Subcutaneous abdominal adipose tissue (tissue), 5 donors: Measurements from ENCODE around the gene LRBA.

Source experiments
- H3K27ac ChIP-seq: one replicate; pipeline ENCODE4 v1.7.0; 2013; ENCODE audit warnings: low read depth, mild to moderate bottlenecking, inconsistent platforms, low read length, moderate library complexity
- H3K27me3 ChIP-seq, 5 donors: one replicate each; pipeline ENCODE4 v1.7.0; 2013; ENCODE audit warnings: low read length in 5 of 5, inconsistent platforms in 1 of 5; ENCODE audit not compliant: control insufficient read depth in 5 of 5, insufficient read depth in 4 of 5
- H3K36me3 ChIP-seq, 5 donors: one replicate each; pipeline ENCODE4 v1.7.0; 2013; ENCODE audit warnings: low read length in 5 of 5; ENCODE audit not compliant: control insufficient read depth in 5 of 5, insufficient read depth in 5 of 5
- H3K4me1 ChIP-seq, 5 donors: one replicate each; pipeline ENCODE4 v1.7.0; 2013; ENCODE audit warnings: low read length in 5 of 5, mild to moderate bottlenecking in 3 of 5, moderate library complexity in 1 of 5; ENCODE audit not compliant: control insufficient read depth in 5 of 5, insufficient read depth in 5 of 5
- H3K4me3 ChIP-seq, 5 donors: one replicate each; pipeline ENCODE4 v1.7.0; 2013; ENCODE audit warnings: low read length in 5 of 5, low read depth in 1 of 5
- H3K9ac ChIP-seq, 5 donors: one replicate each; pipeline ENCODE4 v1.7.0; 2013; ENCODE audit warnings: low read length in 5 of 5, mild to moderate bottlenecking in 4 of 5, moderate library complexity in 3 of 5
- H3K9me3 ChIP-seq, 5 donors: one replicate each; pipeline ENCODE4 v1.7.0; 2013; ENCODE audit warnings: low read length in 5 of 5; ENCODE audit not compliant: control insufficient read depth in 5 of 5
- donor health status: healthy.
- donor health status: healthy.
- donor health status: healthy.
- donor health status: healthy.
- donor health status: healthy.

Gene LRBA

DNA sequence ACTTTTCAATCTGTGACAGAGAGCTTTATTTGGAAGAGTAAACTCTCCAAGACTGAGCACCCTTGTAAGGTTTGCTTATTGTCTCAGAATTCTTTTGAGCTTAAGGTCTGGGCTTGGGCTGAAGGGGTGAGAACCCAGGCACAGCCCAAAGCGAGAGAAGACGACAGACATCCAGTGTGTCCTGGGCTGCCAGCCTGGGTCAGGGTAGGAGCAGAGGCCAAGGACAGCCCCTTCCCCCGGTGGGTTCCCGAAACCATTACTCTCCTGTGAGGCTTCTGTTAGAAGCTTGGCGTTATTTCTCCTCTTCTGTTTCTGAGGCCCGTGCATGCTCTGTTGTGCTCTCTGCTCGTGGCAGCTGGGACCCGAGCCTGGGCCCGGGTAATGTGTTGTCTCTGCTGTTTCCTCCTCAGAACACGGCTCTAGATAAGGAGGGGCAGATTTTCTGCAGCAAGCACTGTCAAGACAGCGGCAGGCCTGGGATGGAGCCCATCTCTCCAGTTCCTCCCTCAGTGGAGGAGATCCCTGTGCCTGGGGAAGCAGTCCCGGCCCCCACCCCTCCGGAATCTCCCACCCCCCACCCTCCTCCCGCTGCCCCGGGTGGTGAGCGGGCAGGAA is 759.4 kb downstream of the LRBA start:
- H3K9me3 ChIP-seq, result no peaks in the 10 kb centered on the region
- peaks cover 0 to 17% (median 5%) of the 10 kb centered on the region in 5 donors for H3K36me3 ChIP-seq
- no peak overlapping the region for H3K4me3 ChIP-seq
- H3K27ac ChIP-seq, result no peak overlapping the region
- H3K9ac ChIP-seq, result no peak overlapping the region
- peaks cover 0 to 8% (median 0%) of the 10 kb centered on the region in 5 donors for H3K4me1 ChIP-seq
- H3K27me3 ChIP-seq, result no peaks in the 10 kb centered on the region

DNA sequence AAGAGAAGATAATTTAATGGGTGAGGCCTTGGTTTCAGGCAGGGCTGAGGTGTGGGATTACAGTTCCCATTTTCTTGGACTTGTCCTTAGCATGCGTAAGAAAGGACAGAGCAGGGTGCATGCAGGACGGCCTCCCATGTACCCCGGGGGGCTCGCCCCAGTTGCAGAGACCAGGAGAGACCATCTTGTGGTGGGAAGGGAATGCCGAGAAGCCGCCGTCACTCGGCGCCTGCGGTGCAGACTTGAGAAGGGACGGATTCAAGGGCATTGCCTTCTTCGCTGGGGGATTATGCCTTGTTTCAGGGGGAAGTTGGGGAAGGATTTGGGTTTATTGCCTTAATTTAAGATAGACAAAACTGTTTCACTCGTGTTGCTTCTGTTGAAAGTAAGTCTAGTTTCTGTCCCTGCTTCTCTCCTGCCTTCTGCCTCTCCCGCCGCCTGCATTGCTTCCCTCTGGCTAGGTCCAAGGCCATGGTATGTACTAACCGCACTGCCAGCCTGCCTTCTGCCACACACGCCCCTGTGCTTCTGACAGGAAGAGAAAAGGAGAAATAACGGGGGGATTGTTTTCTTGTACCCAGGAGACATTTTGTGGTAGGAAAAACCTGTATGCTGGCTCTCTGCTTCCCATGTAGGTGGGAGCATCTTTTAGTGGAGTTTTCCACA is 761.0 kb downstream of the LRBA start:
- H3K27me3 ChIP-seq, result no peaks in the 10 kb centered on the region
- no peak overlapping the region for H3K9ac ChIP-seq
- no peaks in the 10 kb centered on the region for H3K9me3 ChIP-seq
- H3K36me3 ChIP-seq, result peaks cover 0 to 26% (median 7%) of the 10 kb centered on the region in 5 donors
- H3K27ac ChIP-seq, result no peak overlapping the region
- H3K4me1 ChIP-seq, result peaks cover 0 to 8% (median 0%) of the 10 kb centered on the region in 5 donors
- H3K4me3 ChIP-seq, result no peak overlapping the region

DNA sequence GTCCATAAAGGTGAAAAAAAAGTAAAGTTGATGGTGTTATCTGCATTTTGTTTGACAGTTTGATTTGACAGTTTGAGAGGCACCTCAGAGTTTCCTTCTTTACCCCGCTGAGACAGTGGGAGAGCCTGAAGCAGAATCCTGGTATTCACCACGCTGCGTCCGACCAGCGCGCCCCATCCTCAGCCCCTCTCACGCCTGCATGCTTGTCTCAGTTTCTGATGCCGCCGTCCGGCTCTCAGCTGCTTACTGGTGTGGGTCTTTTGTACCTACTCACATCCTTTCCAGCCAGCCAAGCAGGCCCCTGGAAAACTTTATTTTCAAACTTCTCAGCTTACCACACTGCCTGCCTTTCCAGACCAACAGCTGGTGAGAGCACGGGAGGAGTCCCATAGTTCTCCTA is 761.7 kb downstream of the LRBA start:
- no peaks in the 10 kb centered on the region for H3K9me3 ChIP-seq
- no peaks in the 10 kb centered on the region for H3K27me3 ChIP-seq
- no peak overlapping the region for H3K4me3 ChIP-seq
- peaks cover 0 to 8% (median 0%) of the 10 kb centered on the region in 5 donors for H3K4me1 ChIP-seq
- no peak overlapping the region for H3K27ac ChIP-seq
- no peak overlapping the region for H3K9ac ChIP-seq
- peaks cover 0 to 29% (median 10%) of the 10 kb centered on the region in 5 donors for H3K36me3 ChIP-seq

DNA sequence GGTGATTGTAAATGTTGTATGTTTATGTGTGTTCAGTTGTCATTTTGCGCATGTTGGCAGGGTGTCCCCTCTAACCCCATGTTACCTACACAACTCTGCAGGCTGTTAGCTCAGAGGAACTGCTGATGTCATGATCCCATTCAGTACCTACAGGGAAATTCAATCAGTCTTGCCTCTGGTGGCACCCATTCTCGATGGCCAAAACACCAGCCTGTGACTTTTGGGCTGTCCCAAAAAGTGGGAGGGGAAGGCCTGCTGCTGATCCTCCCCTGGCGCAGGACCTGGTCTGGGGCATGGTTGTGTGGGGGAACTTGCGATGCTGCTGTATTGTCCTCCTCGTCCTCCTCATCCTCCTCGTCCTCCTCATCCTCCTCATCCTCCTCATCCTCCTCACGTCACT is 762.3 kb downstream of the LRBA start:
- Histone ChIP-seq H3K4me3 (no peak overlapping the region), H3K27ac (no peak overlapping the region), H3K4me1 (peaks cover 0 to 8% (median 0%) of the 10 kb centered on the region in 5 donors), H3K9me3 (no peaks in the 10 kb centered on the region), H3K36me3 (peaks cover 3 to 33% (median 16%) of the 10 kb centered on the region in 5 donors), H3K9ac (no peak overlapping the region), H3K27me3 (no peaks in the 10 kb centered on the region)

DNA sequence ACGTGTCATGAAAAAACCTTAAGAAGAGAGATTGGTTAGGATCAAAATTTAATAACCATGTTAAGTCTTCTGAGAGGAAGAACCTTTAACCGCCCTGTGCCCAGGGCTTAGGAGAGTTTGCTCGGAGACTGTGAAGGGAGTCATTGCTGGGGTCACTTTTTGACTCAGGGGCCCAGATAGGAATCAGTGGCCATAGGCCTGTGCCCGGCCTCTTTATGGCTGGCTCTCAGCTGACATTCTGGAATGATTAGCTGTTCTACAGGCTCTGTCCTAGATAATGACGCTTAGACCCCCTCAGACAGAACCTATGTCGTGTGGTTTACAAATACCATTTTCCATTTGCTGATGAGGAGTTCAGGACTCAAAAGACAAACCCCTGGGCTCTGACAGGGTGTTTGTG is 762.8 kb downstream of the LRBA start:
- no peaks in the 10 kb centered on the region for H3K27me3 ChIP-seq
- H3K9ac ChIP-seq, result no peak overlapping the region
- no peak overlapping the region for H3K27ac ChIP-seq
- H3K36me3 ChIP-seq, result peaks cover 3 to 32% (median 17%) of the 10 kb centered on the region in 5 donors
- peaks cover 0 to 8% (median 0%) of the 10 kb centered on the region in 5 donors for H3K4me1 ChIP-seq
- no peaks in the 10 kb centered on the region for H3K9me3 ChIP-seq
- H3K4me3 ChIP-seq, result no peak overlapping the region

DNA sequence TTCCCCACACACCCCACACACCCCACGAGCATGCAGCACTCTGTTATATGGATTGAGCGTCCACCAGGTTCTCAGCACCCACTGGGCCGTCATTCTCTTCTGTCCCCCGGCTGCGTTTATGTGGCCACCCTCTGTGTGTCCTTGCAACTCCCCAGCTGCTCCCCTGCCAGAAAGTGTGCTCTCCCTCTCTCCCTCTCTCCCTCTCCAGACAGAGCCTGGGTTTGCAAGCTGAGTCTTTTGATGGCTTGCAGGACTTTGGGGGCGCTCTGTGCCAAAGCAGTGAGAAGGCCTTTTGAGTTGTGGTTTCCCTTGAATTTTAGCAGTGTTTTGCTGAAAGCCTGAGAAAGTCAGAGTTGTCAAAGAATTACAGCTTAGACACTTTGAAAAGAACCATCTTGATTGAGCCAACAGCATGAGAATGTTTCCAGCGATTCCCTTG is 763.3 kb downstream of the LRBA start:
- H3K9ac ChIP-seq, result no peak overlapping the region
- H3K4me3 ChIP-seq, result no peak overlapping the region
- no peaks in the 10 kb centered on the region for H3K27me3 ChIP-seq
- H3K36me3 ChIP-seq, result peaks cover 3 to 29% (median 17%) of the 10 kb centered on the region in 5 donors
- no peaks in the 10 kb centered on the region for H3K9me3 ChIP-seq
- H3K4me1 ChIP-seq, result peaks cover 0 to 8% (median 0%) of the 10 kb centered on the region in 5 donors
- H3K27ac ChIP-seq, result no peak overlapping the region

DNA sequence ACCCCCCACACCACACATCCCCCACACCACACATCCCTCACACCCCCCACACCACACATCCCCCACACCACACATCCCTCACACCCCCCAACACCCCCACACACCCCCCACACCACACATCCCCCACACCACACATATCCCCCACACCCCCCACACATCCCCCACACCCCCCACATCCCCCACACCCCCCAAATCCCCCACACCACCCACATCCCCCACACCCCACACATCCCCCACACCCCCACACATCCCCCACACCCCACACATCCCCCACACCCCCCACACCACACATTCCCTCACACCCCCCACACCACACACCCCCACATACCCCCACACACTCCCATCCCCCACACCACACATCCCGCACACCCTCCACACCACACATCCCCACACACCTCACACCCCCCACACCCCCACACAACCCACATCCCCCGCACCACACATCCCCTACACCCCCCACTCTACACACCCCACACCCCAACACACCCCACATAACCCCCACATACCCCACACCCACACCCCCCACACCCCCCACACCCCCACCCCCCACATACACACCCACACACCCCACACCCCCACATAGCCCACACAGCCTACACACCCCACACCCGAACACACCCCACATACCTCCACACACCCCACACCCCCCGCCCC is 764.0 kb downstream of the LRBA start:
- no peak overlapping the region for H3K4me3 ChIP-seq
- H3K9ac ChIP-seq, result no peak overlapping the region
- peaks cover 0 to 8% (median 0%) of the 10 kb centered on the region in 5 donors for H3K4me1 ChIP-seq
- H3K36me3 ChIP-seq, result peaks cover 3 to 27% (median 17%) of the 10 kb centered on the region in 5 donors
- H3K27me3 ChIP-seq, result no peaks in the 10 kb centered on the region
- H3K27ac ChIP-seq, result no peak overlapping the region
- H3K9me3 ChIP-seq, result no peaks in the 10 kb centered on the region

DNA sequence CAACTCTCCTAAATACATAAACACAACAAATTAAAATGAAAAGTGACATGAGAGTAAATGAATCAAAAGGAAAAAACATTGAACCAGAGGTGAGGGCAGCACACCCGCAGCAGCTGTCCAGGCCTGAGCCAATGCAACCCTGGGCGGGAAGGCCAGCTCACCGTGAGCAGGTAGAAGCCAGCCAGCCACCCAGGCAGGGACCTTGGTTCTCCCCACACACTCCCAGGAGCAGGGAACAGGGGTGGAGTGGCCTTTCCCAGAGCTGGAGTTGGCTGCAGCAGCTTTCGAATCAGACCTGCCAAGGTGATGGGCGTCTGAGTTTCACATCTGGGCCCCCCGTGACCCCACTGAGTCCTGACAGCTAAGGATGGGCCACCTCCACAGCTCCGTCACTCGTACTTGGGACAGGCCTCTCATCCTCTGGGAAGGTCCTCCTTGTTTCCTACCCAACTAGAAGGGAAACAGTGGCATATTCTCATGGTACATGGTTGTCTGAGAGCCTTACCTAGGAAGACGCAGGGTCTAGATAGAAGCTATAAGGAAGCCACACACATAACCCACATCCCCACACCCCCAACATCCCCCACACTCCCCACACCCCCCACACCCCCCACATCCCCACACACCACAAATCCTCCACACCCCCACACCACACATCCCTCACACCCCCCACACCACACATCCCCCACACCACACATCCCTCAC is 764.6 kb downstream of the LRBA start:
- Histone ChIP-seq H3K27ac (no peak overlapping the region), H3K9me3 (no peaks in the 10 kb centered on the region), H3K36me3 (peaks cover 3 to 27% (median 17%) of the 10 kb centered on the region in 5 donors), H3K4me1 (peaks cover 0 to 8% (median 0%) of the 10 kb centered on the region in 5 donors), H3K9ac (no peak overlapping the region), H3K27me3 (no peaks in the 10 kb centered on the region), H3K4me3 (no peak overlapping the region)

DNA sequence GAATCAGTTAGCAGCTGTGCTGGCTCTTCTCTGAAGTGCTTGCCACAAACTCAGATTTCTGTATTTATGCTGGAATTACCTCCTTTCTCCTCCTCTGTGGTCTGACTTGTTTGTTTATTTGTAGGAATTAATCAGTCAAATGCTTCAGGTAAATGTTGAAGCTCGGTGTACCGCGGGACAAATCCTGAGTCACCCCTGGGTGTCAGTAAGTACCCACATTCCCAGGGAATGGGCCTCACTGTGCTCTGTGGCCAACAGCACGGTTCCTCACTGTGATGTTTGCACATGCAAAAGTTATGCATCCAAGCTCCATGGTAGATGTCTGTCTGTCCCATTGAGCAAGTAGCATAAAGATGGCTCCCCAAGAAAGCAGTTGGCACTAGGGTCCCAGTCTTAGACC is 766.9 kb downstream of the LRBA start:
- H3K27ac ChIP-seq, result no peak overlapping the region
- no peaks in the 10 kb centered on the region for H3K4me1 ChIP-seq
- H3K36me3 ChIP-seq, result peaks cover 3 to 21% (median 14%) of the 10 kb centered on the region in 5 donors

More for the DNA sequence above, 766.9 kb downstream of the LRBA start:
- Histone ChIP-seq H3K9ac (no peak overlapping the region), H3K9me3 (no peaks in the 10 kb centered on the region), H3K4me3 (no peak overlapping the region), H3K27me3 (no peaks in the 10 kb centered on the region)
